ENCODE results near the gene EBNA1BP2. TPM values are rescaled to one million over a fixed set of nuclear protein-coding genes. Genes with fewer than 3 reads are reported as not detected.

The EBNA1BP2 gene
- total and polyA plus RNA-seq, 5 donors = 23.6 to 38.8 (median 29.7) TPM

Small RNA genes within 50 kb of the gene (microRNA-seq; reads per million reads assigned to microRNA genes)
- 0.84 to 1.1 reads per million in 2 donors for gene MIR6733

Other genes with a start within 250 kb of the EBNA1BP2 start
- gene SLC2A1, start 213.4 kb downstream of the EBNA1BP2 start, total RNA-seq = 10 to 100 TPM in 3 of 4 donors, 1 to 10 TPM in 1; 8.1 to 25.7 (median 15.2) TPM
- 9.1 TPM for gene SLC2A1, start 213.4 kb downstream of the EBNA1BP2 start, polyA plus RNA-seq
- gene CFAP57, start within 50 bp of the EBNA1BP2 start, total RNA-seq = under 1 TPM in 3 of 4 donors, not detected in 1; 0.06 to 0.25 (median 0.14) TPM
- gene CFAP57, start within 50 bp of the EBNA1BP2 start, polyA plus RNA-seq = 0.09 TPM
- gene TMEM125, start 97.7 kb upstream of the EBNA1BP2 start, total RNA-seq = 1 to 10 TPM in 3 of 4 donors, under 1 TPM in 1; 0.68 to 1.6 (median 1.3) TPM
- gene TMEM125, start 97.7 kb upstream of the EBNA1BP2 start, polyA plus RNA-seq = 0.70 TPM
- gene C1orf210, start 113.3 kb upstream of the EBNA1BP2 start, total RNA-seq = not detected
- 0.07 TPM for gene C1orf210, start 113.3 kb upstream of the EBNA1BP2 start, polyA plus RNA-seq
- gene TIE1, start 128.7 kb upstream of the EBNA1BP2 start, total RNA-seq = 10 to 100 TPM; 21.7 to 49.4 (median 44.4) TPM
- gene TIE1, start 128.7 kb upstream of the EBNA1BP2 start, polyA plus RNA-seq = 30.4 TPM
- gene MPL, start 165.5 kb upstream of the EBNA1BP2 start, total RNA-seq = 1 to 10 TPM in 2 of 4 donors, under 1 TPM in 2; 0.79 to 1.4 (median 1.1) TPM
- 0.18 TPM for gene MPL, start 165.5 kb upstream of the EBNA1BP2 start, polyA plus RNA-seq
- 1 to 10 TPM in 3 of 4 donors, under 1 TPM in 1; 0.67 to 3.5 (median 1.5) TPM for gene CDC20, start 186.7 kb upstream of the EBNA1BP2 start, total RNA-seq
- 0.54 TPM for gene CDC20, start 186.7 kb upstream of the EBNA1BP2 start, polyA plus RNA-seq
- 10 to 100 TPM; 33.1 to 47.1 (median 35.6) TPM for gene ELOVL1, start 195.7 kb upstream of the EBNA1BP2 start, total RNA-seq
- 40.5 TPM for gene ELOVL1, start 195.7 kb upstream of the EBNA1BP2 start, polyA plus RNA-seq
- gene MED8, start 217.5 kb upstream of the EBNA1BP2 start, total RNA-seq = 10 to 100 TPM; 16.8 to 22.1 (median 18.9) TPM
- 16.0 TPM for gene MED8, start 217.5 kb upstream of the EBNA1BP2 start, polyA plus RNA-seq
- gene SZT2, start 217.6 kb upstream of the EBNA1BP2 start, total RNA-seq = 10 to 100 TPM; 31.2 to 36.4 (median 33.4) TPM
- 20.8 TPM for gene SZT2, start 217.6 kb upstream of the EBNA1BP2 start, polyA plus RNA-seq

All from right cardiac atrium (tissue), 5 donors.